HG03097 (cell line): Measurements from ENCODE around the gene RAMP2.

Experiments
- ATAC-seq: cut with Tn5 transposase; IDR thresholded peaks from one replicate; pipeline ENCODE4 v1.9.1; 2021; ENCODE audit not compliant: unreplicated experiment, low FRiP score

RAMP2 gene

GRCh38 chr17:42787266-42787665 is 26.2 kb downstream of the RAMP2 start:
- ATAC-seq, result no peak

DNA sequence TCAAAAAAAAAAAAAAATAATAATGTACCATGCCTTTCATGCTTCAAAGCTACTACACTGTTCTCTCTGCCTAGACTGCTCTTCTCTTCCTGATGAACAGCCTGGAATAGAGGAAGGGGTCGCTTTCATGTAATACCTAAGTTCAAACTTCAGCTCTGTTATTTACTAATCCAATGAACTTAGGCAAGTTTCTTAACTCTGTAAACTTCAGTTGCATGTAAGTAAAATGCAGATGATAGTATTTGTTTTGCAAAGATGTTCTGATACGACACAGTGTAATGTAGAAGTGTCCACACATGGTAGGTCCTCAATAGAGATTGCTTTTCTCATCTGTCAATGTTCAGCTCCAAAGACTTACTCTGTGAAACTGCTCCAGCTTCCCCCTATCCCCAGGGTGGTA is 30.9 kb downstream of the RAMP2 start:
- ATAC-seq, result no peak

GRCh38 chr17:42792545-42792944 is 31.5 kb downstream of the RAMP2 start:
- ATAC-seq, result no peak

GRCh38 chr17:42795061-42795460 is 34.0 kb downstream of the RAMP2 start:
- ATAC-seq, result no peak

- no peak for ATAC-seq
Observed at GRCh38 chr17:42795465-42795864, 34.4 kb downstream of the RAMP2 start.

- no peak for ATAC-seq
Observed at GRCh38 chr17:42796066-42796758, 35.2 kb downstream of the RAMP2 start.

- ATAC-seq, result no peak
Observed at GRCh38 chr17:42797067-42798007, 36.3 kb downstream of the RAMP2 start.

GRCh38 chr17:42798011-42798382 is 37.0 kb downstream of the RAMP2 start:
- ATAC-seq, result no peak

DNA sequence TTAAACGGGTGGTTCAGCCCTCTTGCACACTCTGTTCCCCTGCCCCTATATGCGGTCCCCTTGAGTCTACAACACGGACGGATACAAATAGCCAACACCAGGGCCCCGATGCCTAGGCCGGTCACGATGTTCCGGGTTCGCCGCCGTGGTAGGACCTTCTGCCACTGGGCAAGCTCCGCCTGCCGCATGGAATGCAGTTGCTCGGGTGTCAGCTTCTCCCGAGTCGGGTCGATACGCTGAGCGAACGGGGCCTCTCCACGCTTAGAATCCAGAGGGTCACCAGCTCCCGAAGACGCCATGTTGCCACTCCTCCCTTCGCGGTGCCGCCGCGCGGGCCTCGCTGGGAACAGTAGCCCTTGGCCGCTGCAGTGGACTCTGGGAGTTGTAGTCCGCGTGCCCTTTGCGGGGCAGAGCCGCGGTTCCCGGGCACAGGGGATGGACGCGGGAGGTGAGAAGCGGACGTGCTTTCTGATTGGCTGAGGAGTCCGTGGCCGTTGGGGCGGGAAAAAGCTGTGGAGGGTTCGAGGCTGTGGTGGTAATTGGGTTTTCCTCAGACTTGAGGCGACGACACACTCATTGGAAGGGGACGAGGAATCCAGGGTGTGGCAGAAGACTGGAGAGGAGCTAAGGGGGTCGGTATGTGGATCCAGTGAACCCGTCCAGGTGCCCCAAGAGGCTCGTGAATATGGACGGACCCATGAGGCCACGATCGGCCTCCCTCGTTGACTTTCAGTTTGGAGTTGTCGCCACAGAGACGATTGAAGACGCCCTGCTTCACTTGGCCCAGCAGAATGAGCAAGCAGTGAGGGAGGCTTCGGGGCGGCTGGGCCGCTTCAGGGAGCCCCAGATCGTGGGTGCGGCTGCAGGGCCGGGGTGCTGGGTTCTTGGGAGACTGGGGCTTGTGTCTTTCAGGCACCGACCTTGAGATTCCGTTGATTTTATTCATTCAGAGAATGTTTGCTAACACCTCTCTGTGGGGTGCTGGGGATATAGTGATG is 37.7 kb downstream of the RAMP2 start, which contains the start of the genes CNTD1 and COA3:
TSS of gene CNTD1 (plus strand) at position 479 of the 998 bp plus-strand sequence. CDS start at position 686, 207 bp downstream.
TSS of gene COA3 (minus strand) at position 322 of the 998 bp plus-strand sequence. CDS start at position 299, 23 bp downstream.
- ATAC-seq, result peak; percentile 84

DNA sequence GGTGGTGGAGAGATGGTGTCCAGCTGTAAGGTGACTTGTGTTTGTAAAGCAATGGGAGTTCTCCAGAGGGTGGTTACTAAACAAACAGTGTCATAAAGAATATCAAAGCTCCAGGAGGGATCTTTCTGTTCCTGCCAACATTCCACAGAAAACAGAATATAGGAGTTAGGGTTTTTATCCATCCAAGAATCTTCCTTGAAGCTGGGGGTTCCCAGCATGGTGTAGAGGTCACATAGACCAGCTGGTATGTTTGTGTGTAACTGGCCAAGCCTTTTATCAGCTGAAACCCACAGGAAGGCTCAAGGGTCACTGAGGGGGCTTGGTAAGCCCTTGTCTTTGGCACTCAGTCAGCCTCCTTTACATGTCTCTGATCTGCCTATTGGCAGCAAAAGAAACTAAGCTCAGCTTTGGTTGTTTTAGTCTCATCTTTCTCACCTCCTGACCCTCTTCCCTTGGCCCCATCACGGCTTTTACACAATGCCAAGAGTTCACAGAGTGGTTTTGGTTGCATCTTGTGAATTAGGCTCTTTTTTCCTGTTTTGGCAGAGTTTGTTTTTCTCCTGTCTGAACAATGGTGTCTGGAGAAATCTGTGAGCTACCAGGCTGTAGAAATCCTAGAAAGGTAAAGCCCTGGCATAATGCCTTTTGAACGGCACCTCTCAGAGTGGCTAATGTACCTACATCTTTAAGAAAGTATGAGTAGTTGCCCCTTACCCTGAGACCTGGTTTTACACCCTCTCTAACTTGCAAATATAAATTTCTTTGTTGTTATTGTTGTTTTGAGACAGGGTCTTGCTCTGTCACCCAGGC is 42.3 kb downstream of the RAMP2 start:
- no peak for ATAC-seq

- no peak for ATAC-seq
Observed at GRCh38 chr17:42804918-42805367, 43.9 kb downstream of the RAMP2 start.

DNA sequence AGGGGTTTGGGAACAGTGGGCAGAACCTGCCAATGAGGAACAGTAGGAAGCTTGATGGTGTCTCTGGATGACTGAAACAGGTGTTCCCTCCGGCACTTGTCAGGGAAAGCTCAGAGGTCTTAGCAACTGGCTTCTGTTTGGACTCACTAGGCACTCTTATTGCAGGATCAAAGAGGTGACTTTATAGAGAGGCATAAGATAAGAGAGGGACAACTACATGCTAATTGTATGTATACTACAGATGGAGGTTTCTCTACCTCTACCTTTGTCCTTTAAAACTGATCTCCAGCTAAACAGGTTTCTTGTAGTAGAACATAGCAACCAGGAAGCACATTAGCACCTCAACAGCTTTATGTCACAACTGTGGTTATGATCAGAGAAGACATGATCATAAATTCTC is 45.2 kb downstream of the RAMP2 start:
- no peak for ATAC-seq

DNA sequence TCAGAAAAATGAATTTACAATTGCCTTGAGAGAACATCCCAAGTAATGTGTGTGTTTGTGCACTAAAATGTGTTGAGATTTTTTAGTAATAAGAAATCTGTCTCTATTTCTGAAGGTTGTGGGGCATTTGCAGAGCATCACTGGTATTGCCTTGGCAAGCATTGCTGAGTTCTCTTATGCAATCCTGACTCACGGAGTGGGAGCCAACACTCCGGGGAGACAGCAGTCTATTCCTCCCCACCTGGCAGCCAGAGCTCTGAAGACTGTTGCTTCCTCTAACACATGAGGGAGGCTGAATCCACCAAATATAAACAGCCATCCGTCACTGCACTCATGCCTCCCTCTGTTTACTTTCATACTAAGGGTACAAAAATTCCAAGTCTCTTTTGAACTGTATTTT is 48.2 kb downstream of the RAMP2 start:
- ATAC-seq, result no peak
